H1 (cell line): ENCODE measurements around the gene DEAF1. TPM values are rescaled to one million over a fixed set of nuclear protein-coding genes. Genes with fewer than 3 reads are reported as not detected.
A peak's percentile ranks its signal among the peaks of the same experiment; 100 is the strongest.

Source experiments
- CTCF ChIA-PET: fragments of 300-600 bp; sonication (Branson Sonifier 250); formaldehyde crosslinking; loops from one replicate; lab custom pipeline; 2021; ENCODE audit not compliant: partially characterized antibody; lab: Charles Lee
- POLR2A ChIA-PET: fragments of 300-600 bp; sonication (Branson Sonifier 250); formaldehyde crosslinking; loops from one replicate; lab custom pipeline; 2021; ENCODE audit warnings: inconsistent platforms; ENCODE audit not compliant: partially characterized antibody; lab: Charles Lee
- DNase-seq, 2 experiments: peaks; one replicate each; pipeline versions ENCODE4 v3.0.0 to v3.0.0-alpha.2; 2010 to 2022; ENCODE audit warnings: low spot score in 2 of 2, low read depth in 1 of 2, mixed read lengths in 1 of 2
- FAIRE-seq: peaks from 2 replicates; lab custom pipeline; 2011; peaks lifted over from hg19 to GRCh38; lab: Jason Lieb, UNC
- H2AFZ ChIP-seq: 2 replicates; pipeline ENCODE4 v1.8.1; 2012; ENCODE audit warnings: low read length, inconsistent platforms
- H2AK5ac ChIP-seq: 2 replicates; pipeline ENCODE4 v1.6.1; 2013; ENCODE audit warnings: low read depth, low read length
- H2BK120ac ChIP-seq: replicated peaks from 2 replicates; pipeline ENCODE3; 2013; ENCODE audit warnings: low read depth, low read length, inconsistent platforms
- H2BK12ac ChIP-seq: 2 replicates; pipeline ENCODE4 v1.6.1; 2013; ENCODE audit warnings: low read depth, low read length
- H2BK15ac ChIP-seq: 2 replicates; pipeline ENCODE4 v1.6.1; 2013; ENCODE audit warnings: low read length
- H2BK20ac ChIP-seq: 2 replicates; pipeline ENCODE4 v1.6.1; 2013; ENCODE audit warnings: low read length
- H2BK5ac ChIP-seq: 2 replicates; pipeline ENCODE4 v1.6.1; 2013; ENCODE audit warnings: low read depth, low read length
- H3K14ac ChIP-seq: 2 replicates; pipeline ENCODE4 v1.6.1; 2013; ENCODE audit warnings: inconsistent platforms; ENCODE audit not compliant: insufficient read length
- H3K18ac ChIP-seq: 2 replicates; pipeline ENCODE4 v1.6.1; 2013; ENCODE audit warnings: low read length; ENCODE audit errors: extremely low read depth
- H3K23ac ChIP-seq: 2 replicates; pipeline ENCODE4 v1.6.1; 2013; ENCODE audit warnings: inconsistent platforms; ENCODE audit not compliant: insufficient read length
- H3K23me2 ChIP-seq: 2 replicates; pipeline ENCODE4 v1.6.1; 2013; ENCODE audit warnings: low read depth, low read length
- H3K27ac ChIP-seq: 2 replicates; pipeline ENCODE4 v1.6.1; 2011; ENCODE audit warnings: low read depth, low read length, inconsistent platforms
- H3K27me3 ChIP-seq, 4 experiments: replicated peaks in 1 of 4; 1 replicate in 1 of 4; 2 replicates in 3 of 4; pipeline versions ENCODE4 v1.6.1 to v1.8.1; 2011 to 2013; ENCODE audit warnings: low read length in 3 of 4, mild to moderate bottlenecking in 3 of 4, inconsistent platforms in 2 of 4, mixed read lengths in 2 of 4, moderate library complexity in 1 of 4; ENCODE audit not compliant: control insufficient read depth in 3 of 4, insufficient read depth in 3 of 4; ENCODE audit errors: extremely low read depth in 1 of 4
- H3K36me3 ChIP-seq, 4 experiments: 2 replicates each; pipeline versions ENCODE4 v1.6.1 to v1.8.1; 2011 to 2013; ENCODE audit warnings: mild to moderate bottlenecking in 4 of 4, low read length in 3 of 4, moderate library complexity in 2 of 4, control low read depth in 1 of 4, inconsistent platforms in 1 of 4; ENCODE audit not compliant: insufficient read depth in 4 of 4, control insufficient read depth in 2 of 4
- H3K4ac ChIP-seq: replicated peaks from 2 replicates; pipeline ENCODE3; 2013; ENCODE audit warnings: low read length, low read depth, mixed read lengths, inconsistent platforms; ENCODE audit not compliant: insufficient read length
- H3K4me1 ChIP-seq, 4 experiments: replicated peaks in 1 of 4; 1 replicate in 1 of 4; 2 replicates in 3 of 4; pipeline versions ENCODE4 v1.6.1 to v1.8.1; 2011 to 2013; ENCODE audit warnings: low read length in 3 of 4, inconsistent platforms in 2 of 4, mixed read lengths in 1 of 4; ENCODE audit not compliant: insufficient read depth in 4 of 4, control insufficient read depth in 3 of 4
- H3K4me2 ChIP-seq, 2 experiments: 2 replicates each; pipeline versions ENCODE4 v1.6.1 to v1.8.1; 2011 to 2013; ENCODE audit warnings: low read depth in 2 of 2, low read length in 2 of 2, control low read depth in 1 of 2, inconsistent platforms in 1 of 2, mild to moderate bottlenecking in 1 of 2; ENCODE audit not compliant: insufficient read depth in 1 of 2
- H3K4me3 ChIP-seq, 4 experiments: fragments of 200-600, 300-600 bp in 1 of 4; sonication (generic), shearing (Covaris generic), sonication (Bioruptor Twin) in 1 of 4; 2 replicates each; pipeline versions ENCODE4 v1.5.1 to v1.8.1; 2011 to 2016; ENCODE audit warnings: low read length in 4 of 4, low read depth in 3 of 4, control low read depth in 2 of 4, inconsistent platforms in 2 of 4, mild to moderate bottlenecking in 2 of 4, mixed read lengths in 1 of 4, moderate library complexity in 1 of 4; ENCODE audit not compliant: insufficient read depth in 2 of 4; ENCODE audit errors: extremely low read depth in 1 of 4
- H3K56ac ChIP-seq: replicated peaks from 2 replicates; pipeline ENCODE3; 2013; ENCODE audit warnings: low read depth, mild to moderate bottlenecking, mixed read lengths, low read length, inconsistent platforms; ENCODE audit not compliant: insufficient read length
- H3K79me1 ChIP-seq: 2 replicates; pipeline ENCODE4 v1.6.1; 2013; ENCODE audit warnings: low read depth, low read length, control low read depth
- H3K79me2 ChIP-seq, 2 experiments: 2 replicates each; pipeline versions ENCODE4 v1.6.1 to v1.8.1; 2012 to 2013; ENCODE audit warnings: low read length in 2 of 2, mild to moderate bottlenecking in 2 of 2, inconsistent platforms in 1 of 2; ENCODE audit not compliant: insufficient read depth in 2 of 2, control insufficient read depth in 1 of 2
- H3K9ac ChIP-seq, 4 experiments: replicated peaks in 1 of 4; 1 replicate in 1 of 4; 2 replicates in 3 of 4; pipeline versions ENCODE4 v1.6.1 to v1.8.1; 2011 to 2013; ENCODE audit warnings: low read depth in 3 of 4, low read length in 3 of 4, control low read depth in 2 of 4, mild to moderate bottlenecking in 2 of 4, moderate library complexity in 2 of 4, inconsistent platforms in 1 of 4; ENCODE audit errors: extremely low read depth in 1 of 4
- H3K9me3 ChIP-seq, 2 experiments: 2 replicates each; pipeline versions ENCODE4 v1.6.1 to v1.8.1; 2012 to 2013; ENCODE audit warnings: mild to moderate bottlenecking in 2 of 2, moderate library complexity in 2 of 2, control low read depth in 1 of 2, inconsistent platforms in 1 of 2, low read depth in 1 of 2, low read length in 1 of 2, mixed read lengths in 1 of 2; ENCODE audit not compliant: insufficient read depth in 2 of 2
- H4K20me1 ChIP-seq, 2 experiments: replicated peaks in 1 of 2; 2 replicates each; pipeline versions ENCODE3 to v1.8.1; 2011 to 2013; ENCODE audit warnings: inconsistent platforms in 2 of 2, low read length in 2 of 2, mild to moderate bottlenecking in 1 of 2; ENCODE audit not compliant: insufficient read depth in 2 of 2, control insufficient read depth in 1 of 2
- H4K5ac ChIP-seq: 2 replicates; pipeline ENCODE4 v1.6.1; 2013; ENCODE audit warnings: low read length, low read depth, mixed read lengths, inconsistent platforms; ENCODE audit not compliant: insufficient read length
- H4K8ac ChIP-seq: 2 replicates; pipeline ENCODE4 v1.8.0; 2013; ENCODE audit warnings: mild to moderate bottlenecking, moderate library complexity, low read length, inconsistent platforms; ENCODE audit not compliant: insufficient read depth; ENCODE audit errors: extremely low read depth
- H4K91ac ChIP-seq: replicated peaks from 2 replicates; pipeline ENCODE3; 2013; ENCODE audit warnings: low read length, mixed read lengths, inconsistent platforms; ENCODE audit not compliant: insufficient read length
- ATF2 ChIP-seq: IDR thresholded peaks from 2 replicates; pipeline ENCODE4 v1.6.1; 2012; ENCODE audit warnings: low read length, inconsistent platforms
- CBX5 ChIP-seq: fragments of 300-800, 300-1000 bp; sonication (generic); IDR thresholded peaks from 2 replicates; pipeline ENCODE4 v1.7.1; 2016; ENCODE audit warnings: antibody characterized with exemption, low read length, low read depth
- CEBPB ChIP-seq: IDR thresholded peaks from 2 replicates; pipeline ENCODE4 v1.6.1; 2012; ENCODE audit warnings: low read depth, low read length
- GABPA ChIP-seq: IDR thresholded peaks from 2 replicates; pipeline ENCODE4 v1.6.1; 2011; ENCODE audit warnings: mild to moderate bottlenecking, low read length, moderate library complexity, borderline replicate concordance; ENCODE audit not compliant: insufficient read depth
- RAD21 ChIP-seq, 2 experiments: IDR thresholded peaks in 1 of 2; conservative IDR thresholded peaks in 1 of 2; 2 replicates each; pipeline ENCODE4 v1.6.1; 2011; ENCODE audit warnings: low read depth in 2 of 2, low read length in 2 of 2, improper control_type of control experiment in 1 of 2, inconsistent platforms in 1 of 2, mild to moderate bottlenecking in 1 of 2, moderate library complexity in 1 of 2
- YY1 ChIP-seq: IDR thresholded peaks from 2 replicates; pipeline ENCODE4 v1.6.1; 2011; ENCODE audit warnings: low read depth, mild to moderate bottlenecking, low read length
- WGBS, 2 experiments: shearing (Covaris generic) in 1 of 2; methylation state at CpG; one replicate each; pipeline versions ENCODE4 v1.1.6 to v1.1.7; 2013 to 2015; ENCODE audit warnings: low lambda C conversion rate in 2 of 2, mixed read lengths in 2 of 2, inconsistent platforms in 1 of 2, low coverage in 1 of 2, missing lambda C conversion rate in 1 of 2; ENCODE audit not compliant: insufficient replicate concordance in 2 of 2, insufficient coverage in 1 of 2, insufficient read length in 1 of 2; ENCODE audit errors: extremely low coverage in 1 of 2, missing lambda C conversion rate in 1 of 2; 5-methylcytosine and 5-hydroxymethylcytosine counted together
- polyA plus RNA-seq, 7 experiments: library from polyadenylated mRNA; depleted of rRNA in 3 of 7; stranded (reverse) in 5 of 7; unstranded in 2 of 7; fragments of >200 nt in 5 of 7; fragments of 200-250 nt in 2 of 7; gene quantifications; 1 replicate in 5 of 7; 2 replicates in 1 of 7; 4 replicates in 1 of 7; pipeline versions ENCODE4 v1.2.1 to v1.2.3, GENCODE V29; 2011 to 2013; ENCODE audit warnings: missing spikeins in 2 of 7, mixed read lengths in 2 of 7
- total RNA-seq: library from RNA; stranded (reverse); fragmentation: NEBNext Ultra II Directional; extraction: Animal tissue kit (Norgen Biotek cat#: 25700); gene quantifications from 2 replicates; pipeline ENCODE4 v1.2.1, GENCODE V29; 2021
- TF ChIP-seq, protein P1 (sequence below), 3 experiments: IDR thresholded peaks; 1 replicate in 2 of 3; 2 replicates in 1 of 3; pipeline versions ENCODE4 v1.5.1 to v1.6.1; 2011; ENCODE audit warnings: low read length in 3 of 3, mild to moderate bottlenecking in 3 of 3, inconsistent platforms in 2 of 3, low read depth in 1 of 3, moderate library complexity in 1 of 3; ENCODE audit not compliant: insufficient read depth in 1 of 3; ENCODE audit errors: control extremely low read depth in 1 of 3

The DEAF1 gene
- total and polyA plus RNA-seq, 2 of the 8 experiments (the other 6 are each of a cell fraction or from before 2014, with no cell fraction given), result 47.3 to 58.4 TPM

DNA sequence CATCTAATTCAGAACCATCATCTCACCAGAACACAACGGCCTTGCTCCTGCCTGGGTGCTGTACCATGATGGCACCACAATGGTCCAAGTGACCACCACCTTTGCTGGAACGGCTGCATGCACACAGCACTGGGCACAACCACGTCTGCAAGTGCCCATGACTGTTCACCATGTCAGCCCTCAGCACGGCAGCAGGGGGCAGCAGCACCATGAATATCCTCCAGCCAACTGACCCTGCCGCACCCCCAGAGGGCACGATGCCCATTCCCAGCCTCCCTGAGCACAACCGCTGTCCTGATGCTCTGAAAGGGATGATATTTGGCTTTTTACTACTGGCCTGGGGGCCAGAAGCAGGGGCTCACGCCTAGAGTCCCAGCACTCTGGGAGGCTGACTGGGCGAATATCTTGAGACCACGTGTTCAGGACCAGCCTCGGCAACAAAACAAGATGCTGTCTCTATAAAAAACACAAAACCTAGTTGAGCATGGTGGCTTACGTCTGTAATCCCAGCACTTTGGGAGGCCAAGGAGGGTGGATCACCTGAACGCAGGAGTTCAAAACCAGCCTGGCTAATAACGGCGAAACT is 32.2 kb downstream of the DEAF1 start:
- CTCF ChIA-PET, result interaction anchor here (0.6 to 4.1 kb wide), 20 partner anchors 10 to 112 kb away, joined by 3 to 24 read pairs (median 3); partner anchors contain the start of gene SCT
- 85% methylated on average over 15 of the region's 15 CpGs; no CpG with 5 or more reads in 1 of the 2 experiments for WGBS, 2 experiments
- H3K27ac ChIP-seq, result no peak overlapping the region
- TF ChIP-seq ATF2 (no peak), GABPA (peak; percentile 72; the same call in 1 of the 2 replicates), YY1 (0 out of 2 replicates have a peak, but pooled peaks have one; percentile 20), RAD21 (IDR thresholded peaks at IDR 0.05 in 1 of 2, conservative IDR thresholded peaks at IDR 0.05 in 1 of 2; ENCODE audit: low read depth in 2 of 2, low read length in 2 of 2) (peak; percentile 87 to 90), CBX5 (no peak), CEBPB (no peak)
- TF ChIP-seq, protein P1, sequence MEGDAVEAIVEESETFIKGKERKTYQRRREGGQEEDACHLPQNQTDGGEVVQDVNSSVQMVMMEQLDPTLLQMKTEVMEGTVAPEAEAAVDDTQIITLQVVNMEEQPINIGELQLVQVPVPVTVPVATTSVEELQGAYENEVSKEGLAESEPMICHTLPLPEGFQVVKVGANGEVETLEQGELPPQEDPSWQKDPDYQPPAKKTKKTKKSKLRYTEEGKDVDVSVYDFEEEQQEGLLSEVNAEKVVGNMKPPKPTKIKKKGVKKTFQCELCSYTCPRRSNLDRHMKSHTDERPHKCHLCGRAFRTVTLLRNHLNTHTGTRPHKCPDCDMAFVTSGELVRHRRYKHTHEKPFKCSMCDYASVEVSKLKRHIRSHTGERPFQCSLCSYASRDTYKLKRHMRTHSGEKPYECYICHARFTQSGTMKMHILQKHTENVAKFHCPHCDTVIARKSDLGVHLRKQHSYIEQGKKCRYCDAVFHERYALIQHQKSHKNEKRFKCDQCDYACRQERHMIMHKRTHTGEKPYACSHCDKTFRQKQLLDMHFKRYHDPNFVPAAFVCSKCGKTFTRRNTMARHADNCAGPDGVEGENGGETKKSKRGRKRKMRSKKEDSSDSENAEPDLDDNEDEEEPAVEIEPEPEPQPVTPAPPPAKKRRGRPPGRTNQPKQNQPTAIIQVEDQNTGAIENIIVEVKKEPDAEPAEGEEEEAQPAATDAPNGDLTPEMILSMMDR (IDR thresholded peaks at IDR 0.05; ENCODE audit: control extremely low read depth in 1 of 3, insufficient read depth in 1 of 3, low read depth in 1 of 3, low read length in 3 of 3), result peak; percentile 93 to 96 (median 94)

More for the DNA sequence above, 32.2 kb downstream of the DEAF1 start:
- no peak overlapping the region for H3K9ac ChIP-seq
- no peak overlapping the region for H2BK20ac ChIP-seq
- no peak overlapping the region for H3K23ac ChIP-seq
- no peaks in the 10 kb centered on the region for H3K27me3 ChIP-seq
- no peak overlapping the region for H3K4ac ChIP-seq
- H3K4me1 ChIP-seq, result no peaks in the 10 kb centered on the region
- no peak overlapping the region for H2AK5ac ChIP-seq
- H3K79me2 ChIP-seq, result no peaks in the 10 kb centered on the region; a peak in 1 of 4 replicates
- H2BK12ac ChIP-seq, result no peak overlapping the region
- H4K8ac ChIP-seq, result no peak overlapping the region
- H3K14ac ChIP-seq, result no peak overlapping the region
- no peak overlapping the region for H2BK15ac ChIP-seq
- H3K79me1 ChIP-seq, result no peaks in the 10 kb centered on the region; the same call in none of the 2 replicates
- no peak overlapping the region for H2BK120ac ChIP-seq
- H4K91ac ChIP-seq, result no peak overlapping the region
- no peak overlapping the region for H4K5ac ChIP-seq
- no peak overlapping the region for H2BK5ac ChIP-seq
- no peaks in the 10 kb centered on the region for H3K23me2 ChIP-seq
- H3K9me3 ChIP-seq, result peaks cover 0 to 4% of the 10 kb centered on the region in 2 experiments; a peak in 1 of 4 replicates
- H2AFZ ChIP-seq, result no peak overlapping the region
- no peak overlapping the region for H3K56ac ChIP-seq
- DNase-seq, result peak in 1 of 2 experiments; percentile 83
- no peak overlapping the region for H3K18ac ChIP-seq
- peaks cover 2 to 22% (median 6%) of the 10 kb centered on the region in 4 experiments; a peak in 5 of 8 replicates for H3K36me3 ChIP-seq
- H3K4me3 ChIP-seq, result no peak overlapping the region
- FAIRE-seq, result peak; percentile 62
- peaks cover 5 to 8% of the 10 kb centered on the region in 2 experiments for H4K20me1 ChIP-seq
- POLR2A ChIA-PET, result interaction anchor here (1.5 kb wide), 1 partner anchor 103 kb away, joined by 3 read pairs; no protein-coding TSS in a partner anchor
- H3K4me2 ChIP-seq, result no peak overlapping the region
